GM18519 (cell line): ENCODE measurements around the gene UBE2E3.
"Not testable (repeated sequence)": the region's sequence is repeated elsewhere in the genome, so short reads cannot be mapped to it uniquely, and the experiment has no call there.

Experiments
- ATAC-seq: cut with Tn5 transposase; IDR thresholded peaks from one replicate; pipeline ENCODE4 v1.9.1; 2021; ENCODE audit warnings: mild to moderate bottlenecking, moderate library complexity; ENCODE audit not compliant: unreplicated experiment, low FRiP score

The UBE2E3 gene

DNA sequence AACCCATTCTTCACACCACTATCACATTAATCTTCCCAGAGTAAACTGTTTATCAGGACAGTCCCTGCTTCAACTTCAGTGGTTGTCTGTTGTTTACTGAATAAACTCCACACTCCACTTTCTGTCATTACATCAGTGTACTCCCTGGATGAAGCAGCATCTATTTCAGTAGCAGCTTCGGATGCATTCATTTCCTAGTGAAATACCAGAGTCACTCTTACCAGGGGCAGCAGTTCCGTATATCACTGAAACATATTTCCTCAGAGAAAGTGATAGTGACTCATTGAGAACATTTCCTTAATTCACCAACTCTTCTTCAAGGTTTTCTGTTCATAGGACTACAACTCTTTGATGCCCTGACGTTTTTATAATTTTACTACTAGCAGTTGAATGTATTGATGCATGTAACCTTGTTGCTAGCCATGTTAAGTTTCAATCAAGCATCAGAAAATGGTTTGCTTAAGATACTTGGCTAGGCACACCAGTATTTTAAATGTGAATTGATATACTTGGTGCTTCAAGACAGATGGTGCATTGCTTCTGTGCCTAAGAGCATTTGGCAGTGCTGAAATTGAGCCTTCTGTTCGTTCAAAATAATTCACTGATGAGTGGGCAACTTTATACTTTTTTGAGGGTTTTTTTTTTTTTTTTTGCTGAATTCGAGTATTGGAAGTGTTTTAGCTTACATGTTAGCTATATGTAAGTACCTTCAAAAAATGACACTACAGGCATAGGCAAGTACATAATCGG, 92.3 kb downstream of the UBE2E3 start:
- no peak for ATAC-seq

DNA sequence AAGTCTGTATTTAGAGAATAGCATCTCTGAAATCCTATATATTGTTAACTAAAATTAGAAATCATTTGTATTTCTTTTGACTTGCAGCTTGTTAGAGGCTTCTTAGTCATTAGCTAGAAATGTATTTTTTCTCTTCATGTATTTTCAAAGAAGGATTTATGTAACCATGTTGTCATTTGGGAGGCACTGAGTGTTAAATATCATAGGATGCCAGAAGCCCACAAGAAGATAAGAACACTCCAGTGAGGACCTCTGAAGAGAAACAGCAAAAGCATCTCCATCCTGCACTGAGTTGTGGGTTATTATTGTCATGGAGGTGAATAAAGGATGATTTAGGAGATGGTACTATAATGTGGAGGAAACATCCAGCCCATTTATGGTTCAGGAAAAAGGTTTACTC, 93.5 kb downstream of the UBE2E3 start:
- no peak for ATAC-seq

DNA sequence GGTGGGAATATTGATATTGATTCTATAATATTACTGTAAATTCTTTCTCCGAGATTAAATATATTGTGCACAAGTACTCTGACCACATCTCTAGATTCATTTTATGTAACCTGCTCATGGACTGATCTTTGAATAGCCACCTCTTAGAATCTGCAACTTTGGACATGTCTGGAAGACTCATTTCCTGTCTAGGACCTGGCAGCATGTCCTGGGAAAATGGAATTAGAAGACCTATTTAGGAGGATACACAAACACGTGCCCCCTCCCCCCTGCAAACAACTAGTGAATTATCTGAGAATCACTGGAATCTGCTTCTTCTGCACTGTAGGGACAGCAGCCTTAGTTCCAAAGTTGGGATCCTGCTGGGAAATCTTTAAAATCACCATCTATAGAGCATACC, 94.1 kb downstream of the UBE2E3 start:
- ATAC-seq, result no peak

DNA sequence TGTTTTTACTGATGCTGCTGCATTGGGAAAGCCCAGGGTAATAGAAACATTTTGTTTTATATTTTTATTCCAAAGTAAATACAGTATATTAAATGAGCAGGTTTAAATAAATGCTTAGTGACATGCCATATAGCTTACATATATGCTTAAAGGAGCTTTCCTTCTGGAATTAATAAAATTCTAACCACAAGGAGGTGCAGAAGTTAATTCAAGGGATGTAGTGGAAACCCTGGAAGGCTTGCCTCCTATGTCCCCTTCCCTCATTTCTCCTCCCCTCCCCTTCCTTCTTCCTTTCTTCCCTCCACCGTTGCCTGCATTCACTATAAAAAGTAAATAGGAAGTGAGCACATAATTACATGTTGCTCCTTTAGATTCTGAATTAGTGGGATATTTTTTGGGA, 96.3 kb downstream of the UBE2E3 start:
- no peak for ATAC-seq

DNA sequence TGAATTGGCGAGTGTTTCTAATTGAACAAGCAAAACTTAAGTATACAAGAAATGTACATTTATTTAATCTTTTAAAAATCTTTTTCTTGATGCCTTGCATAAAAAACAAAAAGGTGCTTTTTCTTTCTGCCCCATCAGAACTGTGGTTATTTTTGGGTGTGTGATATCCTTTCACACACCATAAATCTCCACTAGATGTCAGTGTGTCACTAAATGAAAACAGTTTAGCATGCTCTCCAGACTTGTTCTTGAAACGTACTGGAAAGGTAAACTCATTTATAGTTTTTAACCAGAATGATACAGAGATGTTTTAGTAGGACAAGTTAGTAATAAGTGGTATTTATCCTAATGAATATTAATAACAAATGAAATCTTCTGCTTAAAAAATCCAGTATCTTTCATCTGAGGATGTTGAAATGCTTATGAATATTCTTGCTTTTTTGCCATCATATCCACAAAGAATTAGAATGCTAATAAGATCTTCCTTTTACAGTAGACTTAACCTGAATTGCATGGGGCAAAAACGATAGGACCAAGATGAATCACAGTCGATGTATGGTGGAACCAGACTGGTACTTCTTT, 96.8 kb downstream of the UBE2E3 start:
- ATAC-seq, result peak; percentile 76

DNA sequence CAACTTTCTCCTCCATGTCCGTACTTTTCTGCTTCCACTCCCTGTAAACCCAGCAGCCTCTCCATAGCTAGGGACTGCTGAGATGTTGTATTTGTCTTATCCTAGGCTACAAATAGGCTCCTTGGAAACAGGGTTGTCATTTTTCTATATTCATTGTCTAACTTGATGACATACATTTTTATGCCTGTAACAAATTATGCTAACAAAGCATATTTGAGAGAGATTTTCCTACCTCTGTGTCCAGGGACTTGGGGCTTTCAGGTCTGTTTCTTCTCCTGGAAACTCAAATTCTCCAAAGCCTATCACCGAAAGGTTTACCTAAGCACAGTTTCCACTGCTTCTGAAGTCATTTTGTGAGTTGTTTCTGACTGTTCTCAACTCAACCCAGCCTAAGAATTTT, 102.7 kb downstream of the UBE2E3 start:
- no peak for ATAC-seq

DNA sequence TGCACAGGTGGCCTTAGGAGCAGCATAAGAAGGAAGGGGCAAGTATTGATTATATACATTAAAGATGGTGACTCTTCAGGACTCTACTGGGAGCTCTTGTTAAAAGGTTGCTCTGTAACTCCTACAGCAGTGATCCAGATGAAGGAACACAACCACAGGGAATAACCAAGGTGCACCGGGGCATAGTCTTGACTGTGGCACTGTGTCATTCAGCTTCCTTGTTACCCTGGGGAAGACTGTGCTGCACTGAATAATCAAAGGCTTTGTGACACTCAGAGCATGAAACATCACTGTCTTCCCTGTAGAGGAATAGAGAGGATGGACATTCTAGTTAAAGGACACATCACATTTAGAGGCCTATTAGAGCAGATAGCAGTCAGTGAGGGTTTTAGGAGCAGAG, 105.3 kb downstream of the UBE2E3 start:
- no peak for ATAC-seq

DNA sequence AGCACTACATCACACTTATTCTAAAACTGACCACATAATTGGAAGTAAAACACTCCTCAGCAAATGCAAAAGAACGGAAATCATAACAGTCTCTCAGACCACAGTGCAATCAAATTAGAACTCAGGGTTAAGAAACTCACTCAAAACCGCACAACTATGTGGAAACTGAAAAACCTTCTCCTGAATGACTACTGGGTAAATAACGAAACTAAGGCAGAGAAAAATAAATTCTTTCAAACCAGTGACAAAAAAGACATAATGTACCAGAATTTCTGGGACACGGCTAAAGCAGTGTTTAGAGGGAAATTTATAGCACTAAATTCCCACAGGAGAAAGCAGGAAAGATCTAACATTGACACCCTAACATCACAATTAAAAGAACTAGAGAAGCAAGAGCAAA, 111.5 kb downstream of the UBE2E3 start:
- ATAC-seq, result not testable (repeated sequence)

DNA sequence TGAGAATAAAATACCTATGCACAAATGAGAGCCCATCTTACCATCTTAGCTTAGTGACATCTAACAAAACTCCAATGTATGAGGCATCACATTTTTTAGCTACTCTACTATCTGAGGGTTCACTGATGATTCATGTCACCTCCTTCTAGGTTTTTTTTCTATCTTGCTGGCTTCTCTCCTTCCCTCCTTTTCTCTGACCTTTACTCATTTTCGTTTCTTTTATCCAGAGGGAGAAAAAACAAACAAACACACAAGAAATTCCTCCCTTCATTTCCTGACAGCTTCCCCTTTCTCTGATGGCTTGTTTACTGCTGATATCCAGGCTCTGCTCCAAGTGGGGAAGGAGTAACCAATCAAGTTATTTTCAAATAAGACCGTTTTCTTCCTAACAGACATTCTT, 115.1 kb downstream of the UBE2E3 start:
- no peak for ATAC-seq

DNA sequence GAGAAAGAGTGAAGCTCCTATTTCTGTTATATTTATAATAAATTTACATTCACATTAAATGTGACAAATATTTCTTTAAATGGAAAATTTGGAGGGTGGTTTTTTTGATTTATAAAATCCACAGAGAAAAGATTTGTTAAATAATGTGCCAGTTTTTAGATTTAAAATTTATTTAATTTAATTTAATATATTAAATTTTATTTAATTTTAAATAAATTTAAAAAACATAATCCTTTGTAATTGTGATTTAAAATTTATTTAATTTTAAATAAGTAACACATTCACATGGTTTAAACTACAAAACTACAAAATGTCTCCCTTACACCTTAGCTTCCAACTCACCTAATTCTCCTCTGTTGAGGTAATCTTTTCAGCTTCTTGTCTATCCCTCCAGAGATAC, 123.3 kb downstream of the UBE2E3 start:
- no peak for ATAC-seq

DNA sequence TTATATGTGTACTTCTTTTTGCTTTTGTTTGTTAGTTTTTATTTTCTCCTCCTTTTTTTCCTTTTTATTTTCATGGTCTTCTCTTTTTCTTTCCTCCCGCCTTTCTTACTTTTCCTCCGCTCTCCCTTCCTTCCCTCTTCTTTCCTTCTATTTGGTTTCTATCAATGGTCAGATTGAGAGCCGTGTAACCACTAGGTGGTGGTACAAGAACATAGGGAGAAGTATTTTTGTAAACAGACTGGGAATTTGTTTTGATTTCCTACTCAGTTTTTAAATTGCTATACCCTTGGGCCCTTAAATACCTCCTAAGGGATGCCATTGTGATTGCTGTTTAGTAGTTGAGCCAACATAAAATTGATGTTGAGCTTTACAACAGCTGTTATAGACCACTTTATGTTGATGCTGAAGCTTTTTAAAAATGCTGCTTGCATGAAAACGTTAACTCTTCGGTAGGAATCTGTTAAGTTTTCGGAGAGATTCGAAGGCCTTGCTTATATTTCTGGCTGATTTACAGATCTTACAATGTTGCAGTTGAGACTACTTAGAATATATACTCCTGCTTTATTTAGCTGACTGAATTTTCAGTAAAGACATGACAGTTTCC, 124.2 kb downstream of the UBE2E3 start:
- no peak for ATAC-seq

DNA sequence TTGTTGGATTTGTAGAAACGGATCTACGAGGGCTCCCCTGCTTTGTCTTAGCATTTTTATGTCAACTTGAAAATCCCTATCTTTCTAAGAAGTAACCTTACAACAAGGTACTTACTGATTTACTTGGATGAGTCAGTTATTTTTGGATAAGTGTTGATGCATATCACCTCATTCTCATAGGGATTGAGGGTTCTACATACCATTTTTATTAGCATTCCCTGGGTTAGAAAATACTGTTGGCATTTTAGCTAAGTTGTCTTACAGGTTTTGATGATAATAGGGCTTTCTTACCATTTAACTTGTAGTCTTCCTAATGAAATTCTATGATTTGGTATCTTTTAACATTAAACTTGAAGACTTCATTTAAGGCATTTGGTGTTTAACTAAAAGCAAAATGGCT, 125.2 kb downstream of the UBE2E3 start:
- no peak for ATAC-seq

DNA sequence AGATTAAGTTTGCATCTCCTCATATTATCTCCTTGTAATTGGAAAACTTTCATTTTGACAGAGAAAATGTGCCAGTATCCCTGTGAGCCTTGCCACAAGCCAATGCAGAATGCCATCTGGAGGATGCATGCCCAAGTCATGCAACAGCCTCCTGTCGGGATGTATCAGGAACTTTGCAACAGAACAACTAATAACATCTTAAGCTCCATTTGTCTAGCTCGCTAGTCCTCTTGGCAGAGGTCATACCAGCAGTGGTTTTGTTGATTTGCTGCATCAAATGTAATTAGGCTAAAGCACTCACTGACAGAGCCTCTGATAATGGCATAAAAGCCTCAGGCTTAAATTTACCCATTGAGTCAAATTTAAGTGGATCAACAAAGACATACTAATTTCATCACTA, 125.8 kb downstream of the UBE2E3 start:
- ATAC-seq, result no peak

DNA sequence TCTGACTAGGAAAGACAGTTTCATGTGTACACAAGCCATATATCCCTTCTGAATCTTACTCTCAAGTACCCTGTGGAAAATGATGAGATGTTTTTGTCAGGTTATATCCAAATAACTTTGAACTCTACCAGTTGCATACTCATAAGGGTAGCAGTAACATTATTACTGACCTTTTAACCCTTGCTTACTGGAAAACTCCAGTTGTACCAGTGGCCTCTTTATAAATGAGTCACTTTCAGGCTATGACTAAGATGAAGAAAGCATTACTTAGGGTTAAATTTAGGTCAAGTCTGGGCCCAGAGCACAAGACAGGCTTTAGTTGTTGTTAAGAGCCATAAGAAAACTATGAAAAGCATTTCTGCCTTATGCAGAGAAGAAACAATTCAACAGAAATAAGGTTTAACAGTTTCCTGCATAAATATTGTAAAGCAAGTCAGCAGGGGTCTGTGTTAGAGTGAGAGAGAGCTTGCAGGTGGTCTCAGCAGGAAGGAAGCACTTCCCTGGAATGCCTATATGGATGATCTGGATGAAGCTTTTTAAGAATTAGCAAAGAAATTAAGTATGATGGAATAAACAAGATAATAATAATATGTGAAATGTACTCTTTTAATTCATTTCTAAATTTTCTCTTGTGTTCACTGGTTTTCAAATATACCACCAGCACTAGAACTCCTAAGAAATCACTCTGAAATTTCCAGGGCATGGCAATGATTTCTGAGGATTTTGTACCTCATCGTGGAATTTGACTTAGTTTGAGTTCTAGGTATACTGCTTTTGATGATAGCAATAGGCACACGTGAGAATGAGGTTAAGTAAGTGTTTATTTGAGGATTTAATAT, 126.6 kb downstream of the UBE2E3 start:
- ATAC-seq, result peak; percentile 99

DNA sequence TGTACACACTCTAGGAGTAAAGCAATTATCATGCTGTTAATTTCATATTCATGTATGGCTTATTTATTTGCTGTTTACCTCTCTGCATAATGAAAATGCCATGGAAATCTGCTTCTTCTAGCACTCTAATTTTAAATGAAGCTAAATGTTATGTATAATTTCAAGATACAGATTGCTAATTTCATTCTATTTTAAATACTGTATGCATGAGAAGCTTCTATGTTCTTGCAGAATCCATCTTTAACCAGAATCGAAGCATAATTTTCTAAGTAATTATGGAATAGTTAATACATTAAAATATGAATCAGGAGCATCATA, 127.2 kb downstream of the UBE2E3 start:
- ATAC-seq, result no peak

DNA sequence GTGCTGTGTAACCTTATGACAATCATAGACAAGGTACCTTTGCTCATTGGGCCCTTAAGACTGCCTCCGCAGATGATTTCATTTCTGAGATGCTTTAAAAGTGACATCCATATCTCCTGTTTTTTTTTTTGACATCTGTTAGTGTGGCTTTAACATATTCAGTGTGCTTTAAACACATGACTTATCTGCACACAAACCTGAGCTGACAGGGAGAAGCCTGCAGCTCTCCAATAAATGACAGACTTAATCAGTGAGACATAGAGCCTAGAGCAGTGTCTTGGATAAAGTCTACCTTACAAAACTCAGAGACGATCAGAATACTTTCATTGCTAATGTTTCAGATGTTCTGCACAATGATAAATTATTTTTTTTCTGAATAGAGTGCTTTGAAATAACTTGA, 130.7 kb downstream of the UBE2E3 start:
- ATAC-seq, result no peak

DNA sequence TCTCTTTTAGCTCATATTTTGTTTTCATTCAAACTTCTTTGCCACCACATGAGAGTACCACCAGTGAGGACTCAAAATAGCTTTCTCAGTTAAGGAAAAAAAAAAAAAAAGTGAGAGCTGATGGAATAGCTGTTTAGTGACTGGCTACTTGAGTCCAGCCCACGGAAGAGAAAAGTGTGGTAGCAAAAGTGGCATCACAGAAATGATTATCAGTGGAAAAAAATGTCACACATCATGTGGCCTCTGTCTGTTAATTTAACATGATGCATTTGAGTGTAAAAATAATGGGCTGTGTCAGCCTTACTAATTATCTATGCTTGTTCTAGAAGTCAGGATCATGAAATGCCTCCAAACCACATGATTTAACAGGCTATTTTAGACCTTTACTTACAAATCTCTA, 132.5 kb downstream of the UBE2E3 start:
- no peak for ATAC-seq
